Neural progenitor cell (in vitro differentiated cells): ENCODE results near the gene BCAN. TPM values are rescaled to one million over a fixed set of nuclear protein-coding genes. Genes with fewer than 3 reads are reported as not detected.
A peak's percentile ranks its signal among the peaks of the same experiment; 100 is the strongest.

ENCODE experiments used
- DNase-seq: peaks from one replicate; pipeline ENCODE4 v3.0.0-alpha.2; 2016; ENCODE audit warnings: low spot score
- H2AFZ ChIP-seq: fragments of 200-600 bp; sonication (generic); replicated peaks from 2 replicates; pipeline ENCODE4 v1.6.1; 2016; ENCODE audit warnings: antibody characterized with exemption
- H3F3A ChIP-seq: fragments of 200-600 bp; sonication (generic); 2 replicates; pipeline ENCODE4 v1.6.1; 2016; ENCODE audit warnings: antibody characterized with exemption, low read depth
- H3K27ac ChIP-seq: fragments of 200-600 bp; sonication (generic); 2 replicates; pipeline ENCODE4 v1.5.1; 2016; ENCODE audit warnings: mild to moderate bottlenecking
- H3K27me3 ChIP-seq: fragments of 200-600 bp; sonication (generic); 2 replicates; pipeline ENCODE4 v1.6.1; 2016; ENCODE audit warnings: mild to moderate bottlenecking, moderate library complexity
- H3K36me3 ChIP-seq: fragments of 200-600 bp; sonication (generic); 2 replicates; pipeline ENCODE4 v1.5.1; 2016
- H3K4me1 ChIP-seq: fragments of 200-600 bp; sonication (generic); 2 replicates; pipeline ENCODE4 v1.6.1; 2016; ENCODE audit warnings: mixed run types
- H3K4me2 ChIP-seq: fragments of 200-600 bp; sonication (generic); 2 replicates; pipeline ENCODE4 v1.6.1; 2016
- H3K4me3 ChIP-seq: fragments of 200-600 bp; sonication (generic); 2 replicates; pipeline ENCODE4 v1.5.1; 2016
- H3K79me2 ChIP-seq: fragments of 200-600 bp; sonication (generic); 2 replicates; pipeline ENCODE4 v1.6.1; 2016; ENCODE audit warnings: low read depth
- H3K9ac ChIP-seq: fragments of 200-600 bp; sonication (generic); 2 replicates; pipeline ENCODE4 v1.6.1; 2016
- H3K9me3 ChIP-seq: fragments of 200-600 bp; sonication (generic); 2 replicates; pipeline ENCODE4 v1.5.1; 2016; ENCODE audit warnings: low read depth
- H4K20me1 ChIP-seq: fragments of 200-600 bp; sonication (generic); 2 replicates; pipeline ENCODE4 v1.6.1; 2016; ENCODE audit warnings: low read depth
- H3K27ac Mint-ChIP-seq: 3 replicates; pipeline ENCODE4 v1.8.0; 2021; ENCODE audit warnings: mixed read lengths
- H3K27me3 Mint-ChIP-seq: 2 replicates; pipeline ENCODE4 v1.8.0; 2022; ENCODE audit warnings: low read depth, mild to moderate bottlenecking, inconsistent platforms, moderate library complexity, mixed read lengths; ENCODE audit not compliant: insufficient read depth
- H3K36me3 Mint-ChIP-seq: 3 replicates; pipeline ENCODE4 v1.8.0; 2021; ENCODE audit warnings: mixed read lengths
- H3K4me1 Mint-ChIP-seq: 3 replicates; pipeline ENCODE4 v1.8.0; 2021; ENCODE audit warnings: mixed read lengths
- H3K4me3 Mint-ChIP-seq: 3 replicates; pipeline ENCODE4 v1.8.0; 2021; ENCODE audit warnings: mild to moderate bottlenecking, moderate library complexity, mixed read lengths
- H3K9me3 Mint-ChIP-seq: 3 replicates; pipeline ENCODE4 v1.8.0; 2020; ENCODE audit warnings: mixed read lengths
- EZH2 ChIP-seq: fragments of 200-600 bp; sonication (generic); IDR thresholded peaks from 2 replicates; pipeline ENCODE4 v1.6.1; 2017; ENCODE audit warnings: antibody characterized with exemption, mild to moderate bottlenecking, moderate library complexity
- EZH2phosphoT487 ChIP-seq: fragments of 200-600 bp; sonication (generic); IDR thresholded peaks from 2 replicates; pipeline ENCODE4 v1.6.1; 2017; ENCODE audit warnings: antibody characterized with exemption
- total RNA-seq: library from RNA; depleted of rRNA; stranded (reverse); fragments of >200 nt; gene quantifications from 2 replicates; pipeline ENCODE4 v1.2.3, GENCODE V29; 2015; ENCODE audit warnings: low replicate concordance
- TF ChIP-seq, protein P1 (sequence below): fragments of 200-600 bp; sonication (generic); IDR thresholded peaks from 2 replicates; pipeline ENCODE4 v1.5.1; 2017; ENCODE audit warnings: antibody characterized with exemption, mild to moderate bottlenecking

The BCAN gene
- total RNA-seq, 1 donor from 2014 or later = not detected

DNA sequence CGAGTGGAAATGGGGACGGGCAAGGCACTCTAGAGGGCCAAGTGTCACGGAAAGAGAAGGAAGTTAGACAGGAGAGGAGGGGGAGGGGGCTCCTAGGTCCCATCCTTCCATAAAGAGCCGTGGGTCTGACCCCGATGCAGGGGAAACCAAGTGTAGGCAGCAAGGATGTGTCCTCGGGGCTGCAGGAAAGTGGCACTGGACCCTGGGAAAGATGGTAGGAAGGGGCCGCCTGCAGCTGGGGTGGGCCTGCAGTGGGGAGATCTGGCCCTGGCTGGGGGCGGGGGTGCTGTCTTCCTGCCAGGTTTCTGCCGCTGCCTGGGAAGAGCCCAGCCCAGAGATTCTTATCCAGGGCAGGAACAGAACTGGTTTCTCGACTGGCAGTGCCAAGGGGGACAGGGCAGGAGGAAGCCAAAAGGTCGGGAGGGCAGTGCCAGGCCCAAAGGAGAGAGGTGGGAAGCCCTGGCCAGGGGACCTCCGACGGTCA lies 50.6 kb downstream of the BCAN start:
- Histone ChIP-seq H3K36me3 (no peaks in the 10 kb centered on the region), H3K79me2 (no peaks in the 10 kb centered on the region), H3K27ac (no peak overlapping the region), H2AFZ (no peak overlapping the region), H3K4me2 (peak overlapping the region; percentile 84), H3K4me1 (peaks cover 53% of the 10 kb centered on the region), H3K9ac (no peak overlapping the region), H3K27me3 (peaks cover 15% of the 10 kb centered on the region), H3K4me3 (peak overlapping the region; percentile 32), H3K9me3 (no peaks in the 10 kb centered on the region), H4K20me1 (no peaks in the 10 kb centered on the region), H3F3A (peaks cover 61% of the 10 kb centered on the region)
- H3K27me3 Mint-ChIP-seq = peaks cover 19% of the 10 kb centered on the region
- H3K4me3 Mint-ChIP-seq = peak overlapping the region; percentile 42
- TF ChIP-seq EZH2 (no peak), EZH2phosphoT487 (no peak)
- TF ChIP-seq, protein P1, sequence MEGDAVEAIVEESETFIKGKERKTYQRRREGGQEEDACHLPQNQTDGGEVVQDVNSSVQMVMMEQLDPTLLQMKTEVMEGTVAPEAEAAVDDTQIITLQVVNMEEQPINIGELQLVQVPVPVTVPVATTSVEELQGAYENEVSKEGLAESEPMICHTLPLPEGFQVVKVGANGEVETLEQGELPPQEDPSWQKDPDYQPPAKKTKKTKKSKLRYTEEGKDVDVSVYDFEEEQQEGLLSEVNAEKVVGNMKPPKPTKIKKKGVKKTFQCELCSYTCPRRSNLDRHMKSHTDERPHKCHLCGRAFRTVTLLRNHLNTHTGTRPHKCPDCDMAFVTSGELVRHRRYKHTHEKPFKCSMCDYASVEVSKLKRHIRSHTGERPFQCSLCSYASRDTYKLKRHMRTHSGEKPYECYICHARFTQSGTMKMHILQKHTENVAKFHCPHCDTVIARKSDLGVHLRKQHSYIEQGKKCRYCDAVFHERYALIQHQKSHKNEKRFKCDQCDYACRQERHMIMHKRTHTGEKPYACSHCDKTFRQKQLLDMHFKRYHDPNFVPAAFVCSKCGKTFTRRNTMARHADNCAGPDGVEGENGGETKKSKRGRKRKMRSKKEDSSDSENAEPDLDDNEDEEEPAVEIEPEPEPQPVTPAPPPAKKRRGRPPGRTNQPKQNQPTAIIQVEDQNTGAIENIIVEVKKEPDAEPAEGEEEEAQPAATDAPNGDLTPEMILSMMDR = no peak
- DNase-seq = no peak
- peak overlapping the region; percentile 97 for H3K27ac Mint-ChIP-seq
- H3K4me1 Mint-ChIP-seq = peaks cover 69% of the 10 kb centered on the region
- no peaks in the 10 kb centered on the region for H3K9me3 Mint-ChIP-seq
- peaks cover 2% of the 10 kb centered on the region for H3K36me3 Mint-ChIP-seq

DNA sequence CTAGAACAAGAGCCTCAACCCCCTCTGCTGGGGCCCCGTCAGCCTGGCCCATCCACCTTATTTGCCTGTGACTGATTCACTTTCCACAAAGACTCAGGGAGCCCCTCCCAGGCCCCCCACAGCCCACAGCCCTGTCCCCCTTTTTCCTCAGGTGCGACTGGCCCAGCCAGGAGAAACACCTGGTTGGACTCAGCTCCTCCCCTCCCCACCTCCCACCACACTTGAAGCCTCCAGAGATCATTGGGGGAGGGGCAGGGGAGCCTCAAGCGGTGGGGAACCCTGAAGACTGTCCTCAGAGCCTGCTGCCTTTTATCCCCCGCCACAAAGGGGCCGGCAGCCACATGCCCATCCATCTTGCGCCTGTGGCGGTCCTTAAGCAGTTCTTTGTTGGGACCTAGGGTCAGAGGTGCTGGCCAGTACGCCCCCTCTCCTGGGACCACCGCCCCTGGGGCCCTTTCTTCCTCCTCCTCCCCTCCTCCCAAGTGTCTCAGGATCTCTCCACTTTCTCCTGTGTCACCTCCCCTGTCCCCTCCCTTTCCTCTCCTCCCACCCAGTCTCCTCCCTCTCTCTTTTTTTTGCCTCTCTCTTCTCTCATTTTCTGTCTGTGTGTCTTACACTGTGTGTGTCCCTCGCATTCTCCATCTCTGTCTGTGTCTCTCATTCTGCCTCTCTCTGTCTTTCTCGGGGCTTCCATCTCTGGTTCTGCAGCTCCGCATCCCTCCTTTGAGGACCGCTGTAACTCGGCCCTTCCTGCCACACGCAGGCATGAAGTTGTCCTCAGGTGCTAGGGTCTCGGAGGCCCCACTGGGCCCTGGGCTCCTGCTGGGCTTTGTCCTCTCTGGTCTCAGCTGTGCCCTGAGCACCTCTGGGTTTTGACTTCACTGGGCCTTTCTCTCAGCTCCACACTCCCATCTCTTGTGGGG lies 51.3 kb downstream of the BCAN start:
- Histone ChIP-seq H3K4me1 (peaks cover 53% of the 10 kb centered on the region), H3K4me2 (peak overlapping the region; percentile 84), H3K36me3 (no peaks in the 10 kb centered on the region), H3F3A (peaks cover 61% of the 10 kb centered on the region), H3K9ac (no peak overlapping the region), H3K27ac (peak overlapping the region; percentile 60), H2AFZ (no peak overlapping the region), H3K79me2 (no peaks in the 10 kb centered on the region), H3K27me3 (peaks cover 15% of the 10 kb centered on the region), H3K9me3 (no peaks in the 10 kb centered on the region), H4K20me1 (no peaks in the 10 kb centered on the region), H3K4me3 (peak overlapping the region; percentile 32)
- TF ChIP-seq, protein P1 = no peak
- TF ChIP-seq EZH2phosphoT487 (no peak), EZH2 (no peak)
- Mint-ChIP-seq H3K9me3 (no peaks in the 10 kb centered on the region), H3K4me1 (peaks cover 74% of the 10 kb centered on the region), H3K4me3 (peak overlapping the region; percentile 42), H3K27ac (peak overlapping the region; percentile 97), H3K27me3 (peaks cover 20% of the 10 kb centered on the region), H3K36me3 (peaks cover 8% of the 10 kb centered on the region)
- DNase-seq = peak; percentile 94

DNA sequence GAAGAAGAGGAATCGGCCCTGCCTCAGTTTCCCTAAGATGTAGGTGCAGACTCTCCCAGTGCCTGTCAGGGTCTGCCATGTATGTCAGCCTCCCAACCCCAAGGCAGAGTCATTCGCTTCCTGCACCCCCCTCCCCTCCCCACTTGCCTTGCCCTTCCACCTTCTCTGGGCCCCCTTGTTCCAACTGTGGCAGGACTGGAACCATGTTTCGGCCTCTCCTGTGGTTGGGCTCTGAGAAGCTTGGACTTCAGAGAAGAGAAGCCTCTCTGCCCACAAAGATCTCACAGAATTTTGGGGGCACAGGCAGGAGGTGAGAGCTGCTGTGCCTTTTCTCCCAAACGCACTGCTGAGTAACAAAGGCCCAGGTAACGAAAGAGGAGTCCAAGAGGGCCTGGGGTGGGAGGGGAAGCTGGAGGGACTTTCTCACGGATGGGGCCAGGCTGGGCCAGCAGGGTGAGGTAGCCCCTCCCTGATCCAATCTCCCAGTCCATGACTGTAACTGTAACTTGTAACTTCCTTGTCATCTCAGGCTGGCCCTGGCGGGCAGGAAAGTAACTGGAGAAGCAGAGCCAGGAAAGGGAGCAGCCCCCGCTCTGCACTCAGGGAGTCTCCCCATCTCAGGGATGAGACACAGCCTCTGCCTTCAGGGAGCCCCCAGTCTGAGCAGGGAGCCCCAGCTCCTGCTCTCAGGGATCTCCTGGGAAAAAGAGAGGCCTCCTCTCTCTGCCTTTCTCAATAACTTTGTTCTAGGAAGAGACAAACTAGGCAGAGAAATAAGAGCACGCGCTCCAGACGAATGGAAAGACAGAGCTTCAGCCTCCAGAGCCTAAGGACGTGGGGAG lies 52.2 kb downstream of the BCAN start:
- Histone ChIP-seq H3K79me2 (no peaks in the 10 kb centered on the region), H4K20me1 (no peaks in the 10 kb centered on the region), H3K9me3 (no peaks in the 10 kb centered on the region), H2AFZ (peak overlapping the region; percentile 35), H3K4me3 (peak overlapping the region; percentile 32), H3K9ac (no peak overlapping the region), H3K4me2 (peak overlapping the region; percentile 84), H3K4me1 (peaks cover 52% of the 10 kb centered on the region), H3K27ac (peak overlapping the region; percentile 60), H3F3A (peaks cover 61% of the 10 kb centered on the region), H3K36me3 (no peaks in the 10 kb centered on the region), H3K27me3 (peaks cover 15% of the 10 kb centered on the region)
- no peak for TF ChIP-seq EZH2phosphoT487
- TF ChIP-seq EZH2 = no peak
- TF ChIP-seq, protein P1 = no peak
- Mint-ChIP-seq H3K4me3 (peak overlapping the region; percentile 42), H3K9me3 (peaks cover 4% of the 10 kb centered on the region), H3K36me3 (peaks cover 15% of the 10 kb centered on the region), H3K27ac (peak overlapping the region; percentile 45), H3K4me1 (peaks cover 69% of the 10 kb centered on the region), H3K27me3 (peaks cover 20% of the 10 kb centered on the region)
- DNase-seq = peak; percentile 35
